Stimulated activated CD8-positive, alpha-beta memory T cell treated with anti-CD3 and anti-CD28 coated beads, Interleukin-7, amount 100 ng/mL, for 1 hour (primary cell): Measurements from ENCODE around the gene ATG7.

Experiments
- DNase-seq, 2 donors: peaks; one replicate each; pipeline ENCODE4 v3.0.0-alpha.2; 2020; ENCODE audit warnings: low read depth in 2 of 2

Gene ATG7

DNA sequence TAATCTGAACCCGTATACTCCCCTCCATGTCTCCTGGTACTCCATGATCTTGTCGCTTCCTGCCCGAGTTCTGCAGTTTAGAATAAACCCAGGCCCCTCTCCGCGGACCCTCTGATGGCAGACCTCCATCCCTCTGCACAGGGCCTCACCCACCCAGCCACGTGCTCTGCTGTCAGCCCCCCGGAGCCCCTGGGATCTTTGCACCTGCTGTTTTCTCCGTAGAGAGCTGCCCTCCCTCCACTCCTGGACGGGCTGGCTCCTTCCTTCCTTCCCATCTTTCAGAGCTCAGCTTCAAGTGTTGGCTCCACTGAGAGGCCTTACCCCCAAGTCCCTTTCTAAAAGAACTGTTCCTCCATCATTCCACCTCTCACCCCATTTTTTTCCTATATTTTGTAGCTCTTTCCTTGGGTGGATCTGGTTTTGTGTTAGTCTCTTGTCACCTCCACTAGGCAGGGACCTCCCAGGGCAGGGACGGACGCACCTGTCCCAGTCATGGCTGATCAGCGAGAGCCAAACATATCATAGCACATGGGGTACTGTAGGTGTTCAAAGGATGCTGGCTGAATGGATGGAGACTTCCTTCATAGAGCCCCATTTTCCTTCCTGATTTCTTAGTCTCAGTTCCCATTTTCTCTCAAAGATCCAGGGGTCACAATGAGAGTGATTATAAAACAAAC, 264.9 kb downstream of the ATG7 start:
- no peak for DNase-seq

DNA sequence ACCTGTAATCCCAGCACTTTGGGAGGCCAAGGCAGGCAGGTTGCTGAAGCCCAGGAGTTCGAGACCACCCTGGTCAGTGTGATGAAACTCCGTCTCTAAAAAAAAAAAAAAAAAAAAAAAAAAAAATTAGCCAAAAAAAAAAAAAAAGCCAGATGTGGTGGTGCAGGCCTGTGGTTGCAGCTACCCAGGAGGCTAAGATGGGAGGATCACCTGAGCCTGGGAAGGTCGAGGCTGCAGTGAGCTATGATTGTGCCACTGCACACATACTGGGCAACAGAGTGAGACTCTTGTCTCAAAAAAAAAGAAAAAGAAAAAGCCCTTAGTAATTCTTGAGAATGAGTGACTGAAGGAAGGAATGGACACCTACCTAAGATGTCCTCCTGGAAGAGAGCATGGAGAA, 266.4 kb downstream of the ATG7 start:
- DNase-seq = no peak

DNA sequence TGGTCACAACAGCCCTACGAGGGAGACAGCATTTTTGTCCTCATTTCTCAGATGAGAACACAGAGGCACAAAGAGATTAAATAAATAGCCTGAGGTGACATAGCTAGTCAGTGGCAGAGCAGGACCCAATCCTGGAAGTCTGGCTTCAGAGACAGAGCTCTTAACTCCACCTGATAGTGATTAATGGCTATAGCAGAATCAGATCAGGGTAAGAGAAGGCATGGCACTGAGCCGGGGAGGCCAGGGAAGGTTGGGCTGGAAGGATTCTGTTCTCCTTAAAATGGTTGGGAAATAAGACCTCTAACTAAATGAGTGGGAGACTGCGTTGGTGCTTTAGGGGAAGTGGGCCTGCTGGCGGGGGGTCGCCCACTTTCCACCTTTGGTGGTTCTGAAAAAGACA, 267.0 kb downstream of the ATG7 start:
- DNase-seq = no peak

DNA sequence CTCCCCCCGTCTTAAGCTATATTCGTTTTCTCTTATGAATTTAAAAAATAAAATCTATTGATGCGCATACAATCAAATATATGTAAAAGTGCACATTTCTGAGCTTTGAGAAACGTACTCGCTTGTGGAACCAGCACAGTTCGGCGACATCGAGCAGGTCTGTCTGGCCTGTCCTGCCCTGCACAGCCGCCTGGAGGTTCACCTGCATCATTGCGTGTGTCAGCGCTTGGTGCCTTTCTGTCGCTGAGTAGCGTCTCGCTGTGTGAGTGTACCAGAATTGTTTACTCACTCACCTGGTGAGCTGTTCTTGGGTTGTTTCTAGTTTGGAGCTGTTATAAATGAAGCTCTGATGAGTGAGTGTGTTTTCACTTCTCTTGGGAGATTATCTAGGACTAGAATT, 267.5 kb downstream of the ATG7 start:
- no peak for DNase-seq

DNA sequence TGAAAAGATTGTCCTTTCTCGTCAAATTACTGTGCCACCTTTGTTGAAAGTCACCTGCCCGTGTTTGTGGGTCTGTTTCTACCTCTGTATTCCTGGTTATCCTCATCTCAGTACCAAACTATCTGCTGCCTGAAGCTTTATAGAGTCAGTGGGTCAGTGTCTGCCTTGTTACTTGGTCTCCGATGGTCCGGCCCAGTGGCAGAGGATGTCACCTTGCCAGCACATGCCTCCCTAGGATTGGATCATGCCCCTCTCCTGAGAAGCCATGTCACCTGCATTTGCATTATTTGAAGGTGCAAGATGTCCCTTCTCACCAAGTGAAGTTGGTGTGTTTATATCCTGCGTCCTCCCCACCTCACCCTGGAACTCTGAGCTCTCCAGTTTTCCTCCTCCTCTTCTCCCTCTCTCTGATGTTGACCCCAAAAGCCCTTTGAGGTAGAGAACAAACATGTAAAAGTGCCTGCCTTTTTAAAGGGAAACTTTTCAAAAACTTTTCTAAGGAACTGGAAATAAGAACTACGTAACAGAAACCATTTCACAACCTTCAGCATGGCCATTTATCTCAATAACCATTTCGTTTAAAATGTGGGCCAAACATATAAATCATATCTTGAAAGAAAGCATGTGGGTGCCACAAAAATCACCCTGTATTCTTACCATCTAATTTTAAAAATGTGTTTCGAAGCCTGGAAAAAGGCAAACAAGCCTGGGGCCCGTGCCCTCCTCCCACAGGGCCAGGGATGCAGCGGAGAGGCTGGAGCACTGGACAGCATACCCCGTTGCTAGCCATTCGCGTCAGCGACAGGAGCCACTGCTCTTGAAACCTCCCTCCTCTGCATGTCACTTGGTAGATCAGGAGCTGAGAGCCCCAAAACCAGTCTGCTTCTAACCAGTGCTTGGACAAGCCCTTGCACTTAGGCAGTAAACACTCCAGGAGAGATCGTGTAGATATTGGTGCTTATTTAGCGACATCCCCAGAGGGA, 269.4 kb downstream of the ATG7 start:
- no peak for DNase-seq

DNA sequence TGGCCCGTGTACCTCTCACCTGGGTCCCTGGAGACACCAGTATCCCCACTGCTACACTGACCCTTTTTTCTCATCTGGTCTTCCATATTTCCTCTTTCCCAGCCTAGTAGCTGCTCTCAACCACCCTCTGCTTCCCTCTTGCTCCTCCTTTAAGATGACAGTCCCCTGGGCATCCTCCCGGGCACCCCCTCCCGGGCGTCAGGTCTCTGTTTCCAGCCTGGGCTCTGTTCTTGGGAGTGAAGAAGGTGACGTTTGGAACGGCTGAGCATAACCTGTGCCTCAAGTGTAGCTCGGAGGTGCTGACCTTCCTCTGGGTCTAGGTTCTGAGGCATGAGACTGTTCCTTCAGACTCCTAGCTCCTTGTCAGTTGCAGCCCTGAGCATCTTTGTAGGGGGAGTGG, 270.4 kb downstream of the ATG7 start:
- DNase-seq = no peak

DNA sequence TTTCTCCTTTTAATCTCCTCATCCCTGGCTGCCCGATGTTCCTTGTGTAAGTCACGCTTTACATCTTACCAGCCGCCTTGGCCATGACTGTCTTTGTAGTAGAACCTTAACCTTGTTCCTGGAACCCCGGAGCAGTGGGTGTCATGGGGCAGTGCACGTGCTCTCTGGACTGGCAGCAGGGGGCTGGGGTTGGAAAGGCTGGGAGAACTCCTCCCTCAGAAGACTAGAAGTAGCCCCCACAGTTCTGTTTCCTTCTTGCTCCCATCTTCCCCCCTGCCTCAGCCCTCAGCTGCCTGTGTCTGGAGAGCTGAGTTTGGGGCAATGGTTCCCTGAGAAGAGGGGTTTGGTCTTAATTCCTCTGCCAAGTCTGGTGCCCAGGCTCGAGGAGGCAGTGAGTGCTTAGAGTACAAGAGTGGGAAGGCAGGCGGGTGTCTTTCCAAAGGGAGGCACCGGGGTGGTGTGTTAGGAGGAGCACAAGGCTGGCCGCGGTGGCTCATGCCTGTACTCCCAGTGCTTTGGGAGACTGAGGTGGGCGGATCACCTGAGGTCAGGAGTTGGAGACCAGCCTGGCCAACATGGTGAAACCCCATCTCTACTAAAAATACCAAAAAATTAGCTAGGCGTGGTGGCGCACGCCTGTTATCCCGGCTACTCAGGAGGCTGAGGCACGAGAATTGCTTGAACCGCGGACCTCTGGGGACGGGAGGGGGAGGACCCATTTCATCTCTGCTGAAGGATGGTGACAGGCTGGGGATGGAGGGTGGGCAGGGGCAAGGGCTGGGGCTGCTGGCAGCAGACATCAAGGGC, 271.1 kb downstream of the ATG7 start:
- DNase-seq = no peak

DNA sequence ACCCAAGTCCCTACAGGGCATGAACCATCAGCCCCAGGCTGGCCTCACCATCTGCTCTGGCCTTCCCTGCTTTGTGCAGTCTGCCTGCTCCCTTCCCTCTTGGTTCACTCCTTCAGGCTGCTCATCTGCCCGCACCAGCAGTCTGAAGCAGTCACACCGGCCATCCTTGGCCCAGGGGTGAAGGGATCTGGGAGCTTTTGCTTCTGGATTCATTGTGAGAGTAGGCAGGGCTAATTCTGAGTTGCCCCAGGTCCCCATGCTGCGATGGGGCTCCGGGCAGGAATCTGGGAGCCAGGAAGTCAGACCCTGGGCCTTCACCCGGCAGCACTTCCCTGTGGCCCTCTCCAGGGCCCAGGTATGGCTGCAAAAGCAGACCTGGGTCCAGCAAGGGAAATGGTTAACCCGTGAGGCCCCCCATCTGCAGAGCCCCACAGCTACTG, 271.8 kb downstream of the ATG7 start:
- no peak for DNase-seq

DNA sequence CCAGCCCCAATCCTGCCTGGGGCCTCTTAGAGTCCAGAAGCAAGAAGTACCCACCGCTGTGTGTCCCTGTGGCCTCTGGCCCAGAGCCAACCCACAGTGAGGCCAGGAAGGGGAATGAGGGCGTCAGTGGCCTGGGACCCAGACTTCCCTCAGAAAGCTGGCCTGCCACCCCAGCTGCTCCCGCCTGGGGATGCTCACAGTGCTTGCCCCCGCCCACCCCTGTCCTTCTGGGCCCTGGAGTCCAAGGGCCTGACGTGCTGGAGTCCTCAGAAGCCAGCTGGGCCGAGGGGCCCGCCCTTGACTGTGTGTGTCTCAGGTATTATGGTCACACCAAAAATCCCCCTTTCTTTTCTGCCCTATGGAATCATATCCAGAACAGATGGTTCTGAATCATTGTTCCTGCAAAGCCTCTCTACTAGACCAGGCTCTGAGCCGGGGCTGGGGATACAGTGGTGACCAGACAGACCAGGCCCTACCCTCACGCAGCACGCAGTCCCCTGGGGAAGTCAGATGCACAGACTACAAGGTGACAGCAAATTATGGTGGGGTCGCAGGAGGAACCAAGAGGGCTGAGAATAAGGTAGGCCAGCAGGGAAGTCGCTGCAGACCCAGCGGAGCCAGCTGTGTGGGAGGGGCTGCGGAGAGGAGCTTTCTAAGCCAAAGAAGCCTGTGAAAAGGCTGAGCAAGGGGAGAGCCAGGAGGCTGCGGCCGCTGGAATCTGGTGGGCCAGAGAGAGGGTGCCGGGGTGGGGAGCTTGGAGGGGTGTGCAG, 272.4 kb downstream of the ATG7 start:
- no peak for DNase-seq

DNA sequence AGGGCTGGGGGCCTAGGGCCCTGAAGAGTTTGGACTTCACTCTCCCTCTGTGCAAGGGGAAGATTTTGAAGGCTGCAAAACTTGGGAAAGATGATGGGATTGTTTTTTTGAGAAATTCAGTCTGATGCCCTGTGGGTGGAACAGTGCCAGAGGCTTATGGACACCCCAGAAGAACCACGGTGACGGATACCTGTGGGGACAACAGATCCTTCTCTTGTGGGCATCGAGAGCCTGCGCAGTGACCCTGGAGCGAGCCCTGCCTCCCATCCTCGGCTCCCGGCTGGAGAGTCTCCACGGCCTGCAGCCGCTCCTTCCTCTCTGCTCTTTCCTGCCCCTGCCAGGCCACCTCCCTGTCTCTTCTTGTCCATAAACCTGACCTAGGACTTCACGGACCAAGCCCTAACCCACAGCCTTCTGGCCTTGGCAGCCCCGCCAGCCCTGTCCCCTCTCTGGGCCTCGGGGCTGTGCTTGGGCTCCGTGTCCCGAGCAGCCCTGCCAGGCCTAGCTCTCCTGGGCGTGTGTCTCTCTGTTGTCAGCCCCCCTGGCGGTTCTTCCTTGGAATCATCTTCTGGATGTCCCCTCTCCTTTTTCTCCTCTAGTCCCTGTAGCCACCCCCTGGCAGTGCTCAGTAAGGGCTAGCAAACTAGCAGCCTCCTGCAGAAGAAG, 273.1 kb downstream of the ATG7 start:
- DNase-seq = no peak

DNA sequence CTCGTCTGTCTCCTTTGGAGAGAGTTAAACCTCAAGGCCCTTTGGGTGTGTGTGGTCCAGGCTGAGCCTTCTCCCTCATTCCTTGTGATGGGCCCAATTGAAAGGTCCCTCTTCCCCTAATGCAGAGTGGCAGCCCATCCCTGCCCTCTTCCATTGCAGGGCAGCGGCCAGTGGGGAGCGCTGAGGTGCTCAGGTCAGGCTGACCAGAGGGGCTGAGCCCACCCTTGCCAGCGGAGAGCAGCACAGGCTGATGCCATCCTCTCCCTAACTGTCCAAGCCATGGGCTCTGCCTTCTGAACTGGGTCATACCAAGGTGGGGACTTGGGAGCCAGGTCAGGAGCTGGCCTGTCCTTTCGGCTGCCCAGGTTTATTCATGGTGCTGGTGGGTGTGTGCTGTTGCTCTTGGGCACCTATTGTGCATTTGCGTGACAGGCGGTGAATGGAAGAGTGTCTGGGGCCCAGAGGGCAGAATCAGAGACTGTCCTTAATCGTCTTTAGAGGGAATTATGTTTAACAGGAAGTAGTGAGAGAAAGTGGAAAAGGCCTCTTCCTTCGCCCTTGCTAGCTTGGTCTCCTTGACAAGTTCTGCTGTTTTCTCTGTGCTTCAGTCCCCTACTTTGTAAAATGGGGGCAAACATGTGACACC, 274.6 kb downstream of the ATG7 start:
- DNase-seq = no peak

DNA sequence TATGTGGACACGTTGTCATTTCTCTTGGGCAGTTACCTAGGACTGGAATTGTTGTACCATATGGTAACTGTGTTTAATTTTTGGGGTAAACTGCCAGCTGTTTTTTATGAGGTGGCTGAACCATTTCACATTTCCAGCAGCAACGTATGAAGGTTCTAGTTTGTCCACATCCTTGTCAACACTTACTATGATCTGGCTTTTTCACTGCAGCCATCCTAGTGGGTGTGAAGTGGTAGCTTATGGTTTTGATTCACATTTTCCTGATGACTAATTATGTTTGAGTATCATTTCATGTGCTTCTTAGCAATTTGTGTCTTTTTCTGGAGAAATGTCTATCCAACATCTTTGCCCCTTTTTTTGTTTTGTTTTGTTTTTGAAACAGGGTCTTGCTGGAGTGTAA, 275.3 kb downstream of the ATG7 start:
- no peak for DNase-seq

DNA sequence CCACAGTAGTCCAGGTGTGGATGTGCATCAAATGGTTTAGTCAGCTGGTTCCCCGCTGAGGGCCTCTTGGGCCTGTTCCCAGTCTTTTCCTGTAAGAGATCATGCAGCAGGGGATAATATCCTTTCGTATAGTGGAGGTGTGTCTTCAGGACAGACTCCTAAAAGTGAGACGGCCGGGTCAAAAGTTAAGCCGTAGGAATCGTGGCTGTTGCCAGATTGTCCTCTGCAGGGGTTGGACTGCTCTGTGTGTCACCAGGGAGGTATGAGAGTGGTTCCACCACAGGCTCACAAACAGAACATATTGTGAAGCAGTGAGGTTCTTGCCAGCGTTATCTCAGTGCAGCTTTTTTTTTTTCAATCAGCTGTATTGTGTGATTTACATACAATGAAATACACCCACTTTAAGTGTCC, 276.5 kb downstream of the ATG7 start:
- DNase-seq = no peak

DNA sequence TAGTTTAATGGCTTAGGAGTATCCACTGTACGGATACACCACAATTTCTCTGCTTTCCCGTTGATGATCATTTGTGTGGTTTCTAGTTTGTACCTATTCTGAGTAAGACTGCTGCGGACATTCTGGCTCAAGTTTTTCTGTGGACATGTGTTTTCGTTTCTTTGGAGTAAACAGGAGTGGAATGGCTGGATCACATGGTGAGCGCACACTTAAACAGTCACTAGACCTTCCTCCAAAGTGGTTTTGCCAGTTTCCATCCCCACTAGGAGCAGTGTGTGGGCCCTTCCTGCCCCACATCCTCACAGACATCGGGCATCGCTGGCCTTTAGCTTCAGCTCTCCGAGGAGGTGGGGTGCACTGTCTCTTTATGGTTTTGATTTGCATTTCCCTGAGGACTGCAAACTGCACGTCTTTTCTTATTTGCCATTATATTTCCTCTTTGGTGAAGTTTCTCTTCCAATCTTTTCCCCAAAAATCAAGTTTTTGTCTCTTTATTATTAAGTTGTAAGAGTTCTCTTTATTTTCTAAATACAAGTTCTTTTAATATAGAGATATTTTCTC, 277.5 kb downstream of the ATG7 start:
- no peak for DNase-seq

DNA sequence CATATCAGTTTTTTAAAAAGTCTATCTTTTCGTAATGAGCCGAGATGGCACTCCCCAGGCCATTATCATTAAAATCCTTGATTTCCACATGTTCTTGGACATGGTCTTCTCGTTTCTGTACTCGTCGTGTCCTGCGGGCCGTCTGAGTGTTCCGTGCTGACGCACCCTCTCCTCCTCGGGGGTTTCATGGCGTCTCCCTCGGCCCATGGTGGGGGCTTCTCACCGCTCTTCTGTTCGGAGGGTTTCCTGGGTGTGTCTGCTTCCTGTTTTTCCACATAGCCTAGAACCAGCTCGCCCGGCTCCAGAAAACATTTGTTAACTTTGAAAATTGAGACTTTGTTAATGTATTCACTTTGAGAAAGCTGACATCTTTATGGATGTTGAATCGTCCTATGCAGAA, 278.8 kb downstream of the ATG7 start:
- no peak for DNase-seq

DNA sequence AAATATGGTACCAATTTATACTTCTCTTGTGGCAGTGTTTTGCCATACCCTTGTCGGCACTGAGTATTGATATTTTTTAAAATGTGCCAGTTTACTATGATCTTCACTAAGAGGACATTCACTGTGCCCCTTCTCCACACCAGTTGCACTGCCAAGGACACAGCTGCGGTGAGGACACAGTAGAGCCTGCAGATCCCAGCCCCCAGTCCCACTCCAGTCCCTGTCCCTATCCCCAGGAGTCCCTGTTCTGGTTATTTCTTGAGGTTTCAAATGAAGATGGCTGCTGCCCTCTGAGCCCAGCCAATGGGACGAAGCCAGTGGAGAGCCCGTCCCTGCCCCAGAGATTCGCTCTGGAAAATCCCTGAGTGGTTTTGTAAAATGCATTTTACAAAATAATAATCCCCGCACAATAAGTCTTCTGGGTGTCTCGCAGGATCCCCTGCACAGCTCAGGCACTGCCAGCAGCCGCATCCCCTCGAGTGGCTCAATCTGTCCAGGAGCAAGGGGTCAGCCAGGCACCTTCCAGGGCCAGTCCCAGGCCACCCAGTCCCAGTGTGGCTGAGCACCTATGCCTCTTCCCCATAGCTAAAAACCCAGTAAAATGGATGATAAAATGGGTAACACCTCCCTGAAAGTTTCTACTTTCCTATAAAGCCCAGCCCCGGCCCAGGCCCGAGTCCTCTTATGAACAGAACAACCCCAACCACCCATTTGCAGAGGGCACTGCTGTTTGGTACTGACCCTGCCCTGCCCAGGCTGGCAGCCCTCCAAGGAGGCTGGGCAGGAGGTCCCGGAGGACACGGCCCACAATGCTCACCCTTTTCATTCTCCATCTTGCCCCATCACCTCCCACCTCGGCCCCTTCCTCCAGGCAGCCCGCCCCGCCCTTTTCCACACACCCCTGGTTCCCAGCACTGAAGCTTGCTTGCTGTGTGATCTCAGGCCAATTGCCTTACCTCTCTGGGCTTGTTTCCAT, 280.4 kb downstream of the ATG7 start:
- DNase-seq = no peak

DNA sequence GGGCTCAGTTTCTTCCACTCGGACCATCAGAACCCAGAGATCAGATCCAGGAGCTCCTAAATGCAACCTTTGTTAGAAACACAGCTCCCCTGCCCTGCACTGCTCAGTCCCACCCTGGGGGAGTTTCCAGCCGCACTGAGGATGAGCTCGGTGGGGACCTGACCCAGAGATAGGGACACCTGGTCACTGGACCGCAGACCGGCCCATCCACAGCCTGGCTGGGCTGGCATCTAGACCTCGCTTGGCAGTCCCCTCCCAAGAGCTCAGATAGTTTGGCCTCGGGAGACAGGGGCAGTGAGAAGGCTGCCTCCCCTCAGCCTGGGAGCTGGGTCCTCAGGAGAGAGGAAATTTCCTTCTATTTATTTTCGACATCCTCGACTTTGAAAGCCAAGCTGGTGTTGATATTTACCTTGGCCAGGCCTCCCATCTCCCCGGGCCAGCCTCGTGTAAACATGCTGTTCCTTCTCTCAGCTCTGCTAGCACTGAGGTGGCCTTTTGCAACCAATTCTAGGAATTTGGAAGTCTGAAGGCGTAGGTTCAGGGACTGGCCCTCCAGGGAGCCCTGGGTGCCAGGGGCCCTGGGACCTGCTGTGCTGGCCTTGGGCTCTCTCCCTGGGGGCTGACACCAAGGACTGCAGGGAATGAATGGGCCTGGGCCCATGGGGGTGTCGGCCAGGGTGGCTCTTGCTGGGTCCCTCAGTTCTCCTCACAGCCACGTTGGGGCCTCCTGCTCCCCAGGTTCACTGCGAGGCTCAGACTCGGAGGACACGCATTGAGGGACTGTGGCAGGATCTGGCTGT, 281.4 kb downstream of the ATG7 start:
- DNase-seq = no peak

DNA sequence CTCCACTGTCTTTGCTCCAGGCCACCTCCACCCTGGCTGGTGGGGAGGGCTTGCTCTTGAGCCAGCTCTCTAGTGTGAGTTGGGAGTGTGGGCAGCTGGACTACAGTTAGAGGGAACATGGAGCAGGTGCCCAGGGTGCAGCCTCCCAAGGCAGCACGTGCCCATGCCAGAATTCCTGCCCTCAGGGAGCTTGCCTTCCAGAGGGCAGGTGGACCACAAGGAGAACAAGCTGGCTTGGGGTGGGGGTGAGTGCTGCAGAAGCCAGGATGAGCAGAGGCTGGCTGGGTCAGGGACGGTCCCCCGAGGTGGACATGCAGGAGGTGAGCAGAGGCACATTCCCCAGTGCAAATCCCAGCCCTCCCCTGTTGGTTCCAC, 282.0 kb downstream of the ATG7 start:
- DNase-seq = no peak
